ENCODE results near the gene NKAIN1. TPM values are rescaled to one million over a fixed set of nuclear protein-coding genes. Genes with fewer than 3 reads are reported as not detected.

The NKAIN1 gene
- total RNA-seq, 1 donor from 2014 or later, result 0.81 TPM

GRCh38 chr1:31159869-31160611 lies 79.6 kb downstream of the NKAIN1 start:
- TF ChIP-seq CTCF (conservative IDR thresholded peaks at IDR 0.05; ENCODE audit: low read depth, low read length), result no peak
- no peak overlapping the region for H3K4me3 ChIP-seq (ENCODE audit: low read depth, low read length)
- DNase-seq (ENCODE audit: low read depth), result no peak

- no peak for DNase-seq (ENCODE audit: low read depth)
- TF ChIP-seq CTCF (conservative IDR thresholded peaks at IDR 0.05; ENCODE audit: low read depth, low read length), result no peak
- no peak overlapping the region for H3K4me3 ChIP-seq (ENCODE audit: low read depth, low read length)
Measured at GRCh38 chr1:31159323-31159722, 80.4 kb downstream of the NKAIN1 start.

- TF ChIP-seq CTCF (conservative IDR thresholded peaks at IDR 0.05; ENCODE audit: low read depth, low read length), result no peak
- H3K4me3 ChIP-seq (ENCODE audit: low read depth, low read length), result peak overlapping the region; percentile 71
- DNase-seq (ENCODE audit: low read depth), result no peak
Measured at GRCh38 chr1:31155216-31155806, 84.4 kb downstream of the NKAIN1 start.

GRCh38 chr1:31154632-31155215 lies 85.0 kb downstream of the NKAIN1 start:
- H3K4me3 ChIP-seq (ENCODE audit: low read depth, low read length), result peak overlapping the region; percentile 71
- no peak for TF ChIP-seq CTCF (conservative IDR thresholded peaks at IDR 0.05; ENCODE audit: low read depth, low read length)
- peak; percentile 30 for DNase-seq (ENCODE audit: low read depth)

- peak overlapping the region; percentile 54 for H3K4me3 ChIP-seq (ENCODE audit: low read depth, low read length)
- no peak for DNase-seq (ENCODE audit: low read depth)
- no peak for TF ChIP-seq CTCF (conservative IDR thresholded peaks at IDR 0.05; ENCODE audit: low read depth, low read length)
Measured at GRCh38 chr1:31154000-31154631, 85.6 kb downstream of the NKAIN1 start.

- H3K4me3 ChIP-seq (ENCODE audit: low read depth, low read length), result no peak overlapping the region
- no peak for TF ChIP-seq CTCF (conservative IDR thresholded peaks at IDR 0.05; ENCODE audit: low read depth, low read length)
- no peak for DNase-seq (ENCODE audit: low read depth)
Measured at GRCh38 chr1:31153423-31153822, 86.3 kb downstream of the NKAIN1 start.
